Ectodermal cell (in vitro differentiated cells): ENCODE measurements around the gene FBXL15.

Experiments used
- H3K27ac ChIP-seq: 2 replicates; pipeline ENCODE4 v1.7.0; 2013; ENCODE audit warnings: mild to moderate bottlenecking, low read depth, low read length; ENCODE audit not compliant: insufficient read depth, poor library complexity, severe bottlenecking
- H3K27me3 ChIP-seq: 2 replicates; pipeline ENCODE4 v1.7.0; 2013; ENCODE audit warnings: mild to moderate bottlenecking, low read length; ENCODE audit not compliant: insufficient read depth, control insufficient read depth, poor library complexity, severe bottlenecking
- H3K36me3 ChIP-seq: one replicate; pipeline ENCODE4 v1.7.0; 2013; ENCODE audit warnings: low read length; ENCODE audit not compliant: control insufficient read depth, insufficient read depth
- H3K4me1 ChIP-seq: one replicate; pipeline ENCODE4 v1.7.0; 2013; ENCODE audit warnings: low read length; ENCODE audit not compliant: control insufficient read depth, insufficient read depth
- H3K4me3 ChIP-seq: 2 replicates; pipeline ENCODE4 v1.7.0; 2013; ENCODE audit warnings: low read depth, low read length, control low read depth; ENCODE audit not compliant: insufficient read depth
- H3K9me3 ChIP-seq: 2 replicates; pipeline ENCODE4 v1.7.0; 2013; ENCODE audit warnings: mild to moderate bottlenecking, low read length, moderate library complexity; ENCODE audit not compliant: control insufficient read depth
- WGBS, 2 experiments: methylation state at CpG; one replicate each; pipeline ENCODE4 v1.1.7; 2013; ENCODE audit warnings: missing lambda C conversion rate in 2 of 2; 5-methylcytosine and 5-hydroxymethylcytosine counted together

FBXL15 gene

DNA sequence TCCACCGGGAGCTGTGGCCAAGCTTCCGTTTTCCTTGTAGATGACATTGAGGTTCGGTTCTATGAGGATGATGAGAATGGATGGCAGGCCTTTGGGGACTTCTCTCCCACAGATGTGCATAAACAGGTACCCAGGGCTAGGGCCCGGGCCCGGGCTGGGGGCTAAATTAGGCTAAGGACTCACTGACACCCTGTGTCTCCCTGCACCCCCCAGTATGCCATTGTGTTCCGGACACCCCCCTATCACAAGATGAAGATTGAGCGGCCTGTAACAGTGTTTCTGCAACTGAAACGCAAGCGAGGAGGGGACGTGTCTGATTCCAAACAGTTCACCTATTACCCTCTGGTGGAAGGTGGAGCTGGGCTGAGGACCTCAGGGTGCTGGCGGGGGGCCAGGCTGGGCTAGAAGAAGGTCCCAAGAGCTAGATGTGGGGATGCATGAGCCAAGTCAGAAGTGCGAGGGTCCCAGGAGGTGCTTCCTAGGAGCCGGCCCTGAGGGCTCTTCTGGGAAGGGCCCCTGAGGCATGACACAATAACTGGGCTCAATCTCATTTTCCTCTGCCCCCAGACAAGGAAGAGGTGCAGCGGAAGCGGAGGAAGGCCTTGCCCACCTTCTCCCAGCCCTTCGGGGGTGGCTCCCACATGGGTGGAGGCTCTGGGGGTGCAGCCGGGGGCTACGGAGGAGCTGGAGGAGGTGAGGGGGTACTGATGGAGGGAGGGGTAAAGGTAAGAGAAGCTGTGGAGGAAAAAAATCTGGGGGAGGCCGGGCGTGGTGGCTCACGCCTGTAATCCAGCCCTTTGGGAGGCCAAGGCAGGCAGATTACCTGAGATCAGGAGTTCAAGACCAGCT lies 22.2 kb upstream of the FBXL15 start:
- Histone ChIP-seq H3K27ac (no peak overlapping the region), H3K4me3 (no peak overlapping the region), H3K27me3 (peaks cover 20% of the 10 kb centered on the region), H3K9me3 (no peaks in the 10 kb centered on the region), H3K36me3 (no peaks in the 10 kb centered on the region), H3K4me1 (peaks cover 14% of the 10 kb centered on the region)
- WGBS, 2 experiments = 93 to 94% methylated on average over 21 of the region's 21 CpGs

GRCh38 chr10:102399217-102400021 lies 21.2 kb upstream of the FBXL15 start:
- peak overlapping the region; percentile 49 for H3K4me3 ChIP-seq
- peaks cover 9% of the 10 kb centered on the region for H3K27me3 ChIP-seq
- no peak overlapping the region for H3K27ac ChIP-seq
- no peaks in the 10 kb centered on the region for H3K36me3 ChIP-seq
- H3K4me1 ChIP-seq = peaks cover 12% of the 10 kb centered on the region
- H3K9me3 ChIP-seq = no peaks in the 10 kb centered on the region
- WGBS, 2 experiments = 7 to 8% methylated on average over 72 of the region's 72 CpGs

DNA sequence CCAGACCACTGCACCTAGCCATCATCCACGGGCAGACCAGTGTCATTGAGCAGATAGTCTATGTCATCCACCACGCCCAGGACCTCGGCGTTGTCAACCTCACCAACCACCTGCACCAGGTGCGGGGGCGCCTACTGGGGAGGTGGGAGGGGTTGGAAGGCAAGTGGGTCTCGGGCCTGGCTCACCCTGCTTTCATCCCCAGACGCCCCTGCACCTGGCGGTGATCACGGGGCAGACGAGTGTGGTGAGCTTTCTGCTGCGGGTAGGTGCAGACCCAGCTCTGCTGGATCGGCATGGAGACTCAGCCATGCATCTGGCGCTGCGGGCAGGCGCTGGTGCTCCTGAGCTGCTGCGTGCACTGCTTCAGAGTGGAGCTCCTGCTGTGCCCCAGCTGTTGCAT lies 20.6 kb upstream of the FBXL15 start:
- peaks cover 8% of the 10 kb centered on the region for H3K4me1 ChIP-seq
- H3K27ac ChIP-seq = no peak overlapping the region
- 92 to 94% methylated on average over 17 of the region's 17 CpGs for WGBS, 2 experiments

DNA sequence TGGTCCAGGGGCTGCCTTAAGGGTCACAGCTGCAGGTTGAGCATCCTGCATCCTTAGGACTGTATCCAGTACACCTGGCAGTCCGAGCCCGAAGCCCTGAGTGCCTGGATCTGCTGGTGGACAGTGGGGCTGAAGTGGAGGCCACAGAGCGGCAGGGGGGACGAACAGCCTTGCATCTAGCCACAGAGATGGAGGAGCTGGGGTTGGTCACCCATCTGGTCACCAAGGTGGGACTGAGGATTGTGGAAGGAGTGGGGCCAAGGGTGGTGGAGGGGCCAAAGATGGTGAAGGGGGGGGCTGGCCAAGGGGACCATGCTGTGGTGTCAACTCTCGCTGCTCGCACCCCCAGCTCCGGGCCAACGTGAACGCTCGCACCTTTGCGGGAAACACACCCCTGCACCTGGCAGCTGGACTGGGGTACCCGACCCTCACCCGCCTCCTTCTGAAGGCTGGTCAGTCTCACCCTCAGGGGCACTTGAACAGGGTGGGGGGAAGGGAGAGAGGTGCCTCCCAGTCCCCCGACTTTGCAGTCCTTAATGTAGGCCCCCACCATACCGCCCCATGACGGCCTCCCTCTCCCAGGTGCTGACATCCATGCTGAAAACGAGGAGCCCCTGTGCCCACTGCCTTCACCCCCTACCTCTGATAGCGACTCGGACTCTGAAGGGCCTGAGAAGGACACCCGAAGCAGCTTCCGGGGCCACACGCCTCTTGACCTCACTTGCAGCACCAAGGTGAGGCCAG lies 19.9 kb upstream of the FBXL15 start:
- no peaks in the 10 kb centered on the region for H3K36me3 ChIP-seq
- H3K27me3 ChIP-seq = peaks cover under 1% of the 10 kb centered on the region
- 95% methylated on average over 22 of the region's 22 CpGs for WGBS, 2 experiments
- no peak overlapping the region for H3K4me3 ChIP-seq
- no peak overlapping the region for H3K27ac ChIP-seq
- H3K4me1 ChIP-seq = peaks cover 8% of the 10 kb centered on the region
- no peaks in the 10 kb centered on the region for H3K9me3 ChIP-seq

More for the DNA sequence above, 20.6 kb upstream of the FBXL15 start:
- Histone ChIP-seq H3K4me3 (no peak overlapping the region), H3K9me3 (no peaks in the 10 kb centered on the region), H3K36me3 (no peaks in the 10 kb centered on the region), H3K27me3 (peaks cover 3% of the 10 kb centered on the region)

GRCh38 chr10:102401342-102401654 lies 19.3 kb upstream of the FBXL15 start:
- Histone ChIP-seq H3K36me3 (no peaks in the 10 kb centered on the region), H3K4me1 (peaks cover 3% of the 10 kb centered on the region), H3K9me3 (no peaks in the 10 kb centered on the region), H3K27me3 (peaks cover 6% of the 10 kb centered on the region), H3K27ac (no peak overlapping the region), H3K4me3 (no peak overlapping the region)
- 91 to 93% methylated on average over 8 of the region's 8 CpGs for WGBS, 2 experiments

- Histone ChIP-seq H3K36me3 (no peaks in the 10 kb centered on the region), H3K9me3 (no peaks in the 10 kb centered on the region), H3K4me3 (no peak overlapping the region), H3K27ac (no peak overlapping the region), H3K27me3 (peaks cover 12% of the 10 kb centered on the region), H3K4me1 (no peaks in the 10 kb centered on the region)
- WGBS, 2 experiments = 88 to 90% methylated on average over 18 of the region's 18 CpGs
Measured at GRCh38 chr10:102401735-102402511, 18.7 kb upstream of the FBXL15 start.

DNA sequence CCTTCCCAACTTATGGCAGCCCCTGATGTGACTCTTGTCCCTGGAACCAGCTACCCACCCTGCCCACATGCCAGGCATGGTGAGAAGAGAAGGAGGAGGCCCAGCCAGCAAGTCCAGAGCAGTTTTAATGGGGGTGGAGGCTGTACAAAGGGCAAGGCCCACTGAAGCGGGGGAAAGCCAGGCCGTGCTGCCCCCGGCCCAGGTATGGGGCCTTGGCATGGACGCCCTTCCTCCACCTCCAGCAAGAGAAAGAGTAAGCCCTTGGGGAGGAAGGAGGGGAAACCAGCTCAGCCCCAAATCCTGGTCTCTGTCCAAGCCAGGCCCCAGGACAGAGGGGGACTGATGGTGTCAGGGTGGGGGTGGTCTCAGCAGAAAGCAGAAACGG lies 18.1 kb upstream of the FBXL15 start:
- peaks cover 18% of the 10 kb centered on the region for H3K27me3 ChIP-seq
- H3K36me3 ChIP-seq = no peaks in the 10 kb centered on the region
- H3K4me1 ChIP-seq = no peaks in the 10 kb centered on the region
- H3K27ac ChIP-seq = no peak overlapping the region
- 87 to 97% methylated on average over 5 of the region's 5 CpGs for WGBS, 2 experiments
- no peak overlapping the region for H3K4me3 ChIP-seq
- H3K9me3 ChIP-seq = no peaks in the 10 kb centered on the region

DNA sequence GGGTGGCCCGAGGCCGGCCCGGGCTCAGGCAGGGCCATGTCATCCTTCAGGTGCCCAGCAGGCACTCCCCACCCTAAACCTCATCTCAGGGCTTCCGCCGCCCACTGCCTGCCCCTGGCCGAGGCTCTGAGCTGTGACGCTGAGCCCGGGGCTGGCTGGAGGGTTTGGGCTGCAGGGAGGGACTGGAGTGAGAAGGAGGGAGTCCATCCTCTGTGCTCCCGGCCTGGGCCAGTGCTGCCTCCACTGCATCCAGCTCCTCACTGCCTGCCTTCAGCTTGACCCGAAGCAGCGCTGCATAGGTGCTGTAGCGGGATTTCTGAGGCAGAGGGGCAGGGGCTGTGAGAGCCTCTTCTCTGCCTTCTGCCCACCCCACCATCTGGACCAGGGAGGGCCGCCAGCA lies 17.5 kb upstream of the FBXL15 start:
- Histone ChIP-seq H3K4me1 (no peaks in the 10 kb centered on the region), H3K27me3 (peaks cover 24% of the 10 kb centered on the region), H3K36me3 (no peaks in the 10 kb centered on the region), H3K4me3 (no peak overlapping the region), H3K27ac (no peak overlapping the region), H3K9me3 (no peaks in the 10 kb centered on the region)
- 93 to 94% methylated on average over 13 of the region's 13 CpGs for WGBS, 2 experiments

- 93 to 95% methylated on average over 17 of the region's 17 CpGs for WGBS, 2 experiments
- peaks cover 38% of the 10 kb centered on the region for H3K27me3 ChIP-seq
- no peaks in the 10 kb centered on the region for H3K9me3 ChIP-seq
Measured at GRCh38 chr10:102404361-102405107, 16.1 kb upstream of the FBXL15 start.

More at GRCh38 chr10:102404361-102405107, 16.1 kb upstream of the FBXL15 start:
- H3K4me1 ChIP-seq = peaks cover 4% of the 10 kb centered on the region
- H3K36me3 ChIP-seq = no peaks in the 10 kb centered on the region
- H3K27ac ChIP-seq = no peak overlapping the region
- no peak overlapping the region for H3K4me3 ChIP-seq
